Neural cell (in vitro differentiated cells): ENCODE measurements around the gene ABHD16B. TPM values are rescaled to one million over a fixed set of nuclear protein-coding genes. Genes with fewer than 3 reads are reported as not detected.

Experiments used
- H2AFZ ChIP-seq: fragments of 200-600, 300-800 bp; sonication (generic), shearing (Covaris generic); 2 replicates; pipeline ENCODE4 v1.6.0; 2014; ENCODE audit warnings: low read depth, mild to moderate bottlenecking, antibody characterized with exemption, low read length, moderate library complexity
- H3F3A ChIP-seq: fragments of 200-600 bp; shearing (Covaris generic); 2 replicates; pipeline ENCODE4 v1.6.1; 2016; ENCODE audit warnings: mild to moderate bottlenecking, moderate library complexity, mixed read lengths, antibody characterized with exemption, low read length; ENCODE audit not compliant: insufficient read depth, poor library complexity, severe bottlenecking
- H3K27ac ChIP-seq: fragments of 200-600, 300-800 bp; sonication (generic), shearing (Covaris generic); 2 replicates; pipeline ENCODE4 v1.5.1; 2014; ENCODE audit warnings: mild to moderate bottlenecking, low read length, moderate library complexity
- H3K27me3 ChIP-seq: fragments of 300-800, 200-600 bp; sonication (generic), shearing (Covaris generic); 2 replicates; pipeline ENCODE4 v1.6.0; 2014; ENCODE audit warnings: mild to moderate bottlenecking, low read depth, low read length, moderate library complexity; ENCODE audit not compliant: insufficient read depth
- H3K36me3 ChIP-seq: fragments of 300-800, 200-600 bp; sonication (generic), shearing (Covaris generic); 2 replicates; pipeline ENCODE4 v1.5.1; 2014; ENCODE audit warnings: mild to moderate bottlenecking, antibody characterized with exemption, low read length, moderate library complexity; ENCODE audit not compliant: insufficient read depth
- H3K4me2 ChIP-seq: fragments of 300-800, 200-600 bp; sonication (generic), shearing (Covaris generic); 2 replicates; pipeline ENCODE4 v1.6.0; 2014; ENCODE audit warnings: mild to moderate bottlenecking, low read length
- H3K4me3 ChIP-seq: fragments of 300-800, 200-600 bp; sonication (generic), shearing (Covaris generic); 2 replicates; pipeline ENCODE4 v1.5.1; 2014; ENCODE audit warnings: mild to moderate bottlenecking, low read length, moderate library complexity
- H3K79me2 ChIP-seq: fragments of 200-600 bp; shearing (Covaris generic); replicated peaks from 2 replicates; pipeline ENCODE4 v1.6.0; 2014; ENCODE audit warnings: mild to moderate bottlenecking, low read length, moderate library complexity; ENCODE audit not compliant: insufficient read depth
- H3K9ac ChIP-seq: fragments of 300-800, 200-600 bp; sonication (generic), shearing (Covaris generic); 2 replicates; pipeline ENCODE4 v1.6.1; 2016; ENCODE audit warnings: mild to moderate bottlenecking, low read length, mixed read lengths
- H3K9me2 ChIP-seq: fragments of 200-600 bp; shearing (Covaris generic); 2 replicates; pipeline ENCODE4 v1.6.1; 2016; ENCODE audit warnings: mild to moderate bottlenecking, low read length, mixed read lengths; ENCODE audit not compliant: insufficient read depth
- H3K9me3 ChIP-seq: fragments of 200-600, 300-800 bp; sonication (generic), shearing (Covaris generic); 2 replicates; pipeline ENCODE4 v1.6.1; 2016; ENCODE audit warnings: mild to moderate bottlenecking, mixed run types, low read length, moderate library complexity, mixed read lengths
- H4K20me1 ChIP-seq: fragments of 200-600 bp; shearing (Covaris generic); 2 replicates; pipeline ENCODE4 v1.6.1; 2016; ENCODE audit warnings: mild to moderate bottlenecking, mixed run types; ENCODE audit not compliant: insufficient read depth
- EP300 ChIP-seq: fragments of 450-650 bp; conservative IDR thresholded peaks from 2 replicates; pipeline ENCODE4 v1.6.1; 2014; ENCODE audit warnings: antibody characterized with exemption, mild to moderate bottlenecking, moderate library complexity; ENCODE audit not compliant: poor library complexity, severe bottlenecking
- EZH2 ChIP-seq: fragments of 200-600, 300-800 bp; shearing (Covaris generic), sonication (generic); IDR thresholded peaks from 2 replicates; pipeline ENCODE4 v1.6.1; 2014; ENCODE audit warnings: antibody characterized with exemption, low read length, borderline replicate concordance, mild to moderate bottlenecking; ENCODE audit not compliant: insufficient read depth, poor library complexity, severe bottlenecking
- MXI1 ChIP-seq: fragments of 450-650 bp; conservative IDR thresholded peaks from 2 replicates; pipeline ENCODE4 v1.6.1; 2014; ENCODE audit warnings: antibody characterized with exemption, mild to moderate bottlenecking; ENCODE audit not compliant: poor library complexity, severe bottlenecking
- POLR2AphosphoS5 ChIP-seq: IDR thresholded peaks from 2 replicates; pipeline ENCODE4 v1.6.1; 2012
- RAD21 ChIP-seq: fragments of 450-650 bp; conservative IDR thresholded peaks from 2 replicates; pipeline ENCODE4 v1.6.1; 2014; ENCODE audit warnings: antibody characterized with exemption, mild to moderate bottlenecking, moderate library complexity
- SMC3 ChIP-seq: fragments of 450-650 bp; conservative IDR thresholded peaks from 2 replicates; pipeline ENCODE4 v1.6.1; 2014; ENCODE audit warnings: antibody characterized with exemption, mild to moderate bottlenecking, moderate library complexity; ENCODE audit not compliant: poor library complexity
- TAF1 ChIP-seq: IDR thresholded peaks from 2 replicates; pipeline ENCODE4 v1.6.1; 2012; ENCODE audit warnings: low read depth
- polyA plus RNA-seq: library from polyadenylated mRNA; depleted of rRNA; stranded (reverse); fragments of >200 nt; gene quantifications from 2 replicates; pipeline ENCODE4 v1.2.3, GENCODE V29; 2014
- TF ChIP-seq, protein P1 (sequence below): fragments of 450-650 bp; IDR thresholded peaks from 2 replicates; pipeline ENCODE4 v1.5.1; 2014; ENCODE audit warnings: antibody characterized with exemption, mild to moderate bottlenecking, moderate library complexity; ENCODE audit not compliant: poor library complexity, severe bottlenecking
- TF ChIP-seq, protein P2 (sequence below): IDR thresholded peaks from 2 replicates; pipeline ENCODE4 v1.6.1; 2012; ENCODE audit warnings: borderline replicate concordance

The ABHD16B gene
- polyA plus RNA-seq, 1 donor from 2014 or later: not detected

DNA sequence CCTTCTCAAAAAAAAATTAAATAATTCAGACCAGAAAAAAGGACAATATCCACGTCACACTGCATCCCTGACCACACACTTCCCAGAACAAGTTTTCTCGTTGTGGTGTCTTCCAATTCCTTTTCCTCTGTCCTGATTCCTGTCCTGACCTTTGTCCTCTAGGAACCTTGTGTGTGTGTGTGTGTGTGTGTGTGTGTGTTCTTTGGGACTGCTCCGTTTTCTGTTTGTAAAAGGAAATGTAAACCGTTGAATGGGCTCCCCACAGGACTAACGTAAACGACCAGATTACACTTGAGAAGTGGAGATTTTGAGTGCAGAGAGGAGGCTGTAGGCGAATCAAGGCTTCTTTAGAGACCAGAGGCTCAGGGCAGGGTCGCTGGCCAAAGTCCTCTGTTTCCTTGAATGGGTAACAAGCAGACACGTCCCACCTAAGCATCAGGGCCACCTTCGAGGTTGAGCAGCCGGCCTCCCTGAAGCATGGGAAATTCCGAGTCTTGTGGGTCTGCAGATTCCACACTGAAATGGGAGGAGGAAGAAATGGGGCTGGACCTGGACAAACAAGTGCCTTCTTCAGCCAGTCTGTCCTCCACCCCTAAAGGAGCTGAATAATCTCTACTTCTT is 37.5 kb upstream of the ABHD16B start:
- Histone ChIP-seq H3K9me3 (no peaks in the 10 kb centered on the region), H3K4me2 (no peak overlapping the region), H3K36me3 (no peaks in the 10 kb centered on the region), H2AFZ (no peak overlapping the region), H4K20me1 (no peaks in the 10 kb centered on the region), H3K27ac (no peak overlapping the region), H3F3A (no peaks in the 10 kb centered on the region), H3K27me3 (no peaks in the 10 kb centered on the region), H3K4me3 (no peak overlapping the region), H3K9me2 (no peaks in the 10 kb centered on the region), H3K79me2 (peaks cover 60% of the 10 kb centered on the region), H3K9ac (no peak overlapping the region)
- TF ChIP-seq EZH2 (no peak), EP300 (no peak), SMC3 (no peak), POLR2AphosphoS5 (no peak), MXI1 (no peak), RAD21 (no peak), TAF1 (no peak)
- TF ChIP-seq, protein P1, sequence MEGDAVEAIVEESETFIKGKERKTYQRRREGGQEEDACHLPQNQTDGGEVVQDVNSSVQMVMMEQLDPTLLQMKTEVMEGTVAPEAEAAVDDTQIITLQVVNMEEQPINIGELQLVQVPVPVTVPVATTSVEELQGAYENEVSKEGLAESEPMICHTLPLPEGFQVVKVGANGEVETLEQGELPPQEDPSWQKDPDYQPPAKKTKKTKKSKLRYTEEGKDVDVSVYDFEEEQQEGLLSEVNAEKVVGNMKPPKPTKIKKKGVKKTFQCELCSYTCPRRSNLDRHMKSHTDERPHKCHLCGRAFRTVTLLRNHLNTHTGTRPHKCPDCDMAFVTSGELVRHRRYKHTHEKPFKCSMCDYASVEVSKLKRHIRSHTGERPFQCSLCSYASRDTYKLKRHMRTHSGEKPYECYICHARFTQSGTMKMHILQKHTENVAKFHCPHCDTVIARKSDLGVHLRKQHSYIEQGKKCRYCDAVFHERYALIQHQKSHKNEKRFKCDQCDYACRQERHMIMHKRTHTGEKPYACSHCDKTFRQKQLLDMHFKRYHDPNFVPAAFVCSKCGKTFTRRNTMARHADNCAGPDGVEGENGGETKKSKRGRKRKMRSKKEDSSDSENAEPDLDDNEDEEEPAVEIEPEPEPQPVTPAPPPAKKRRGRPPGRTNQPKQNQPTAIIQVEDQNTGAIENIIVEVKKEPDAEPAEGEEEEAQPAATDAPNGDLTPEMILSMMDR: no peak
- TF ChIP-seq, protein P2, sequence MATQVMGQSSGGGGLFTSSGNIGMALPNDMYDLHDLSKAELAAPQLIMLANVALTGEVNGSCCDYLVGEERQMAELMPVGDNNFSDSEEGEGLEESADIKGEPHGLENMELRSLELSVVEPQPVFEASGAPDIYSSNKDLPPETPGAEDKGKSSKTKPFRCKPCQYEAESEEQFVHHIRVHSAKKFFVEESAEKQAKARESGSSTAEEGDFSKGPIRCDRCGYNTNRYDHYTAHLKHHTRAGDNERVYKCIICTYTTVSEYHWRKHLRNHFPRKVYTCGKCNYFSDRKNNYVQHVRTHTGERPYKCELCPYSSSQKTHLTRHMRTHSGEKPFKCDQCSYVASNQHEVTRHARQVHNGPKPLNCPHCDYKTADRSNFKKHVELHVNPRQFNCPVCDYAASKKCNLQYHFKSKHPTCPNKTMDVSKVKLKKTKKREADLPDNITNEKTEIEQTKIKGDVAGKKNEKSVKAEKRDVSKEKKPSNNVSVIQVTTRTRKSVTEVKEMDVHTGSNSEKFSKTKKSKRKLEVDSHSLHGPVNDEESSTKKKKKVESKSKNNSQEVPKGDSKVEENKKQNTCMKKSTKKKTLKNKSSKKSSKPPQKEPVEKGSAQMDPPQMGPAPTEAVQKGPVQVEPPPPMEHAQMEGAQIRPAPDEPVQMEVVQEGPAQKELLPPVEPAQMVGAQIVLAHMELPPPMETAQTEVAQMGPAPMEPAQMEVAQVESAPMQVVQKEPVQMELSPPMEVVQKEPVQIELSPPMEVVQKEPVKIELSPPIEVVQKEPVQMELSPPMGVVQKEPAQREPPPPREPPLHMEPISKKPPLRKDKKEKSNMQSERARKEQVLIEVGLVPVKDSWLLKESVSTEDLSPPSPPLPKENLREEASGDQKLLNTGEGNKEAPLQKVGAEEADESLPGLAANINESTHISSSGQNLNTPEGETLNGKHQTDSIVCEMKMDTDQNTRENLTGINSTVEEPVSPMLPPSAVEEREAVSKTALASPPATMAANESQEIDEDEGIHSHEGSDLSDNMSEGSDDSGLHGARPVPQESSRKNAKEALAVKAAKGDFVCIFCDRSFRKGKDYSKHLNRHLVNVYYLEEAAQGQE: no peak

DNA sequence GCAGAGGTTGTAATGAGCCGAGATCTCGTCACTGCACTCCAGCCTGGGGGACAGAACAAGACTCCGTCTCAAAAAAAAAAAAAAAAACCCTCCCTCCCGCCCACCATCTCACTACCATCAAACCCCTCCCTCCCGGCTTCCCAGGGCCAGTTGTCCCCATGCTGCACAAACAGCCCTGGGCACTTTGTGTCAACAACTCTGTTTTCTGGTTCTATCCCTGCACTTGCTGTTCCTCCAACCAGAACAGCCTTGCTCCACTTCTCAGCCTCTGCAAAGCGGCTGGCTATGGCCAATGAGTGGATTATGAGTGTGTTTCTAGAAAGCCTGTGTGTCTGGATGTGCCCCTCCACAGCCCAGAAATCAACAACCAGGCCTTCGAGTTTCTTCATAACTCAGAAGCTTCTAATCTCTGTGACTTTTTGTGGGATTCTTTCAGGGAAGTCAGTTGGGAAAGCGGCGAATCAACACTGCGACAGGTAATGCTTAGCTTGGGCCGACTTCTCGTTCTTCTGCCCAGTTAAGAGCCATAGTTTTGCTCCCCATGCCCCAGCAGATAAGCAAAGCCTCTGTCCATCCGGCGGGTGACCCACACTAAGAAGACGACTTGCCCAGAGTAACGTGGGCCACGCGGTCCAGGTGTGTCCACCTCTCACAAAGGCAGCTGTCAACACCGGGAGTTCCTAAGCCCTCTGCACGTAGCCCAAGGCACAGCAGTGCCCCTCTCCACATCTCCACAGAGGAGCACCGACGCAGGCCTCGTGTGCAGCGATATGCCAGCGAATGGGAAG is 35.8 kb upstream of the ABHD16B start:
- Histone ChIP-seq H3K9me2 (no peaks in the 10 kb centered on the region), H4K20me1 (no peaks in the 10 kb centered on the region), H3K4me3 (no peak overlapping the region), H3K9me3 (no peaks in the 10 kb centered on the region), H3K4me2 (no peak overlapping the region), H3K9ac (no peak overlapping the region), H3F3A (peaks cover 5% of the 10 kb centered on the region), H3K27ac (no peak overlapping the region), H3K79me2 (peaks cover 68% of the 10 kb centered on the region), H3K36me3 (no peaks in the 10 kb centered on the region), H2AFZ (no peak overlapping the region), H3K27me3 (no peaks in the 10 kb centered on the region)
- TF ChIP-seq TAF1: no peak
- TF ChIP-seq, protein P2: no peak
- TF ChIP-seq EP300: no peak
- no peak for TF ChIP-seq EZH2
- TF ChIP-seq RAD21: no peak
- no peak for TF ChIP-seq POLR2AphosphoS5
- no peak for TF ChIP-seq MXI1
- TF ChIP-seq SMC3: no peak
- TF ChIP-seq, protein P1: no peak
